MM.1S (cell line): ENCODE results near the gene ADAM15.

Source experiments
- DNase-seq: peaks from one replicate; pipeline ENCODE4 v3.0.0-alpha.2; 2015
- H2AFZ ChIP-seq: fragments of 300-600 bp; sonication (generic); 2 replicates; pipeline ENCODE4 v1.6.0; 2016; ENCODE audit warnings: antibody characterized with exemption, low read length
- H3F3A ChIP-seq: fragments of 300-600 bp; sonication (generic); 2 replicates; pipeline ENCODE4 v1.6.1; 2016; ENCODE audit warnings: mild to moderate bottlenecking, antibody characterized with exemption, low read length, moderate library complexity, mixed read lengths; ENCODE audit not compliant: insufficient read depth
- H3K27ac ChIP-seq: fragments of 300-600 bp; sonication (generic); 2 replicates; pipeline ENCODE4 v1.5.1; 2016; ENCODE audit warnings: mild to moderate bottlenecking, low read length
- H3K27me3 ChIP-seq: fragments of 300-600 bp; sonication (generic); replicated peaks from 2 replicates; pipeline ENCODE4 v1.6.0; 2016; ENCODE audit warnings: low read length; ENCODE audit not compliant: insufficient read depth
- H3K36me3 ChIP-seq: fragments of 300-600 bp; sonication (generic); replicated peaks from 2 replicates; pipeline ENCODE4 v1.6.1; 2016; ENCODE audit warnings: mild to moderate bottlenecking, low read length, mixed read lengths; ENCODE audit not compliant: insufficient read depth
- H3K4me1 ChIP-seq: fragments of 300-600 bp; sonication (generic); 2 replicates; pipeline ENCODE4 v1.6.1; 2016; ENCODE audit warnings: low read length, mixed read lengths
- H3K4me2 ChIP-seq: fragments of 300-600 bp; sonication (generic); 2 replicates; pipeline ENCODE4 v1.6.0; 2016; ENCODE audit warnings: low read depth, low read length
- H3K4me3 ChIP-seq: fragments of 300-600 bp; sonication (generic); 2 replicates; pipeline ENCODE4 v1.5.1; 2016; ENCODE audit warnings: low read length, mixed read lengths
- H3K79me2 ChIP-seq: fragments of 300-600 bp; sonication (generic); 2 replicates; pipeline ENCODE4 v1.6.1; 2016; ENCODE audit warnings: mixed run types, low read length, mixed read lengths
- H3K9ac ChIP-seq: fragments of 300-600 bp; sonication (generic); 2 replicates; pipeline ENCODE4 v1.6.1; 2016; ENCODE audit warnings: low read length, mixed read lengths
- H3K9me2 ChIP-seq: fragments of 300-600 bp; sonication (generic); replicated peaks from 2 replicates; pipeline ENCODE4 v1.6.1; 2016; ENCODE audit warnings: mild to moderate bottlenecking, low read length, mixed read lengths; ENCODE audit not compliant: insufficient read depth
- H3K9me3 ChIP-seq: fragments of 300-600 bp; sonication (generic); replicated peaks from 2 replicates; pipeline ENCODE4 v1.6.1; 2016; ENCODE audit warnings: mild to moderate bottlenecking, low read length, mixed read lengths; ENCODE audit not compliant: insufficient read depth
- H4K20me1 ChIP-seq: fragments of 300-600 bp; sonication (generic); 2 replicates; pipeline ENCODE4 v1.6.1; 2016; ENCODE audit warnings: mild to moderate bottlenecking, low read length, moderate library complexity, mixed read lengths; ENCODE audit not compliant: insufficient read depth
- CTCF ChIP-seq: fragments of 300-600 bp; sonication (generic); IDR thresholded peaks from 2 replicates; pipeline ENCODE4 v1.5.1; 2016; ENCODE audit warnings: antibody characterized with exemption, low read length, mixed read lengths
- EZH2 ChIP-seq: fragments of 300-600 bp; sonication (generic); optimal IDR thresholded peaks from 2 replicates; pipeline ENCODE3; 2017; ENCODE audit warnings: low read depth, mild to moderate bottlenecking, antibody characterized with exemption, low read length, mixed read lengths
- EZH2phosphoT487 ChIP-seq: fragments of 300-600 bp; sonication (generic); IDR thresholded peaks from 2 replicates; pipeline ENCODE4 v1.6.1; 2018; ENCODE audit warnings: antibody characterized with exemption, low read length

The ADAM15 gene

GRCh38 chr1:155022927-155023236 lies 28.2 kb upstream of the ADAM15 start:
- peaks cover 2% of the 10 kb centered on the region for H3K4me1 ChIP-seq
- no peak overlapping the region for H3K4me2 ChIP-seq
- H2AFZ ChIP-seq: no peak overlapping the region
- DNase-seq: no peak
- H3K9me3 ChIP-seq: no peaks in the 10 kb centered on the region
- no peaks in the 10 kb centered on the region for H4K20me1 ChIP-seq
- H3F3A ChIP-seq: peaks cover 5% of the 10 kb centered on the region; the same call in 1 of the 2 replicates
- TF ChIP-seq EZH2 (no peak), EZH2phosphoT487 (no peak), CTCF (no peak)
- H3K36me3 ChIP-seq: no peaks in the 10 kb centered on the region
- no peaks in the 10 kb centered on the region for H3K27me3 ChIP-seq
- no peak overlapping the region for H3K27ac ChIP-seq
- no peaks in the 10 kb centered on the region for H3K79me2 ChIP-seq
- no peak overlapping the region for H3K9ac ChIP-seq
- H3K4me3 ChIP-seq: no peak overlapping the region
- no peaks in the 10 kb centered on the region for H3K9me2 ChIP-seq

DNA sequence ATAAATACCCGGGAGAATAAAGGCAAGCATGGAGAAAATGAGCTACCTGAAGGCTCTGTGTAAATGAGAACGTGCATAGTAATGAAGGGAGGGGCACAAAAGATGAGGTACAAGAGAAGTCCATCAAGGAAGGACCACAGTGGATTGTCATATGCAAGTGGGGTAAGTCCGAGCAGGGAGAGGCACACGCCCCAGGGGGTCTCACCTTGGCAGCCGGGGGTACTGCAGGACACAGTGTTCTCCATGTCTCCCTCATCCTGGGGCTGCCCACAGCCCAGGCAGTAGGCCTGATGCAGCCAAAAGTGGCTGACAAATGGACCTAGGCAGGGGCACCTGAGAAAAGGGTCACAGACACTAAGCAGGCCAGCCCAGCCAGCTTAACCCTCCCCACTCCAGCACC lies 27.5 kb upstream of the ADAM15 start:
- no peaks in the 10 kb centered on the region for H3K4me1 ChIP-seq
- H3K27ac ChIP-seq: no peak overlapping the region
- no peaks in the 10 kb centered on the region for H3K9me2 ChIP-seq
- DNase-seq: no peak
- no peaks in the 10 kb centered on the region for H3K79me2 ChIP-seq
- no peaks in the 10 kb centered on the region for H3K9me3 ChIP-seq
- H4K20me1 ChIP-seq: no peaks in the 10 kb centered on the region
- H3K4me2 ChIP-seq: no peak overlapping the region
- H3K9ac ChIP-seq: no peak overlapping the region
- no peaks in the 10 kb centered on the region for H3K36me3 ChIP-seq
- no peak overlapping the region for H3K4me3 ChIP-seq
- H2AFZ ChIP-seq: no peak overlapping the region
- no peaks in the 10 kb centered on the region for H3K27me3 ChIP-seq
- 0 out of 2 replicates have a peak, but pooled peaks cover 4% of the 10 kb centered on the region for H3F3A ChIP-seq
- no peak for TF ChIP-seq EZH2phosphoT487
- no peak for TF ChIP-seq EZH2
- no peak for TF ChIP-seq CTCF

DNA sequence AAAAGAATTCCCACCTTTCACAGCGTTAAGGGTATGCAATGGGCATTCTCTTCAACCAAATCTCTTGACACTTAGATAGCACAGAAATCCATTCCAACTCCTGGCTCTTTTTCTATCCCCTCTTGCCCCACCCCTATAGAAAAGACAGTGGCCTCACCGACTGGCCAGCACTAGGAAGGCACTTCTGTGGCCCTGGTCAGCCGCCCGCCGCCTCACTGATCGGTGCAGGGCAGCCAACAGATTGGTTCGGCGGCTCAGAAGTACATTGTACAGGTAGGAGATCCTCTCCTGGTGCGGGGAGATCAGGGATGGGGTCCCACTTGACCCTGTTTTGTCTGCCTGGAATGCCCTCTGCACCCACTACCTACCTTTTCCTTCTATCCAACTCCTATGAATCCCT lies 26.8 kb upstream of the ADAM15 start:
- no peaks in the 10 kb centered on the region for H3K4me1 ChIP-seq
- H4K20me1 ChIP-seq: no peaks in the 10 kb centered on the region
- no peak overlapping the region for H3K27ac ChIP-seq
- no peak for TF ChIP-seq EZH2phosphoT487
- TF ChIP-seq EZH2: no peak
- DNase-seq: no peak
- no peak overlapping the region for H3K9ac ChIP-seq
- H3F3A ChIP-seq: 0 out of 2 replicates have a peak, but pooled peaks cover 4% of the 10 kb centered on the region
- no peaks in the 10 kb centered on the region for H3K9me2 ChIP-seq
- no peak overlapping the region for H2AFZ ChIP-seq
- no peak overlapping the region for H3K4me3 ChIP-seq
- H3K4me2 ChIP-seq: no peak overlapping the region
- H3K27me3 ChIP-seq: no peaks in the 10 kb centered on the region
- no peaks in the 10 kb centered on the region for H3K36me3 ChIP-seq
- no peaks in the 10 kb centered on the region for H3K9me3 ChIP-seq
- no peaks in the 10 kb centered on the region for H3K79me2 ChIP-seq

- no peaks in the 10 kb centered on the region for H3K9me2 ChIP-seq
- no peaks in the 10 kb centered on the region for H3K4me1 ChIP-seq
- no peaks in the 10 kb centered on the region for H3K36me3 ChIP-seq
- no peak overlapping the region for H3K4me3 ChIP-seq
- H4K20me1 ChIP-seq: no peaks in the 10 kb centered on the region
- DNase-seq: no peak
- no peak overlapping the region for H3K9ac ChIP-seq
- H3F3A ChIP-seq: no peaks in the 10 kb centered on the region
- no peak overlapping the region for H3K4me2 ChIP-seq
- no peaks in the 10 kb centered on the region for H3K27me3 ChIP-seq
- no peak for TF ChIP-seq EZH2phosphoT487
- no peak for TF ChIP-seq EZH2
- no peak for TF ChIP-seq CTCF
- H3K27ac ChIP-seq: no peak overlapping the region
- H3K79me2 ChIP-seq: no peaks in the 10 kb centered on the region
- H3K9me3 ChIP-seq: no peaks in the 10 kb centered on the region
- no peak overlapping the region for H2AFZ ChIP-seq
These were observed 25.0 kb upstream of the ADAM15 start for GRCh38 chr1:155026154-155026553.
